ENCODE data around the gene C10orf62.

- no peak for TF ChIP-seq CTCF (conservative IDR thresholded peaks at IDR 0.05 in 1 of 2, IDR thresholded peaks at IDR 0.05 in 1 of 2; ENCODE audit: extremely low read depth in 1 of 2, insufficient read depth in 1 of 2, low read depth in 1 of 2, low read length in 2 of 2)
- no peak for TF ChIP-seq EZH2 (IDR thresholded peaks at IDR 0.05; ENCODE audit: borderline replicate concordance, low read length)
These were observed 17.6 kb downstream of the C10orf62 start for GRCh38 chr10:97607095-97607636.
